ENCODE measurements around the gene PALM. TPM values are rescaled to one million over a fixed set of nuclear protein-coding genes. Genes with fewer than 3 reads are reported as not detected.
"Not testable (repeated sequence)": the region's sequence is repeated elsewhere in the genome, so short reads cannot be mapped to it uniquely, and the experiment has no call there.

The PALM gene
- total and polyA plus RNA-seq, 3 experiments from 2014 or later: not detected

- no peaks in the 10 kb centered on the region for H3K9me3 ChIP-seq (ENCODE audit: low read length)
- Mint-ChIP-seq H3K27me3 (peaks cover 0 to 1% of the 10 kb centered on the region in 2 donors), H3K36me3 (no peaks in the 10 kb centered on the region), H3K4me1 (no peaks in the 10 kb centered on the region), H3K9me3 (peaks cover 0 to 2% (median 2%) of the 10 kb centered on the region in 5 donors), H3K4me3 (no peak overlapping the region), H3K27ac (no peak overlapping the region)
- H3K27me3 ChIP-seq (ENCODE audit: insufficient read depth, low read length, poor library complexity, severe bottlenecking): no peaks in the 10 kb centered on the region
- H3K4me1 ChIP-seq (ENCODE audit: insufficient read depth, low read length): no peaks in the 10 kb centered on the region
- H3K27ac ChIP-seq (ENCODE audit: low read depth, low read length): no peak overlapping the region
- ChIA-PET CTCF (no interaction called here), POLR2A (no interaction called here)
- no peak overlapping the region for H3K4me3 ChIP-seq (ENCODE audit: low read length)
- no peak for DNase-seq
- no peaks in the 10 kb centered on the region for H3K36me3 ChIP-seq (ENCODE audit: insufficient read depth, low read length)
Measured at GRCh38 chr19:743168-743687, 34.5 kb downstream of the PALM start.

- H3K9me3 ChIP-seq (ENCODE audit: low read length); H3K36me3 Mint-ChIP-seq; DNase-seq; H3K4me3 ChIP-seq (ENCODE audit: low read length); H3K36me3 ChIP-seq (ENCODE audit: insufficient read depth, low read length); H3K27ac Mint-ChIP-seq; H3K4me3 Mint-ChIP-seq; H3K27me3 ChIP-seq (ENCODE audit: insufficient read depth, low read length, poor library complexity, severe bottlenecking); POLR2A ChIA-PET; CTCF ChIA-PET; H3K27me3 Mint-ChIP-seq; H3K4me1 ChIP-seq (ENCODE audit: insufficient read depth, low read length); H3K9me3 Mint-ChIP-seq; H3K4me1 Mint-ChIP-seq; H3K27ac ChIP-seq (ENCODE audit: low read depth, low read length): not testable (repeated sequence)
Measured at GRCh38 chr19:745138-745537, 36.4 kb downstream of the PALM start.

- H3K9me3 Mint-ChIP-seq: peaks cover 0 to 2% (median 2%) of the 10 kb centered on the region in 5 donors
- H3K4me1 Mint-ChIP-seq: no peaks in the 10 kb centered on the region
- no peak overlapping the region for H3K4me3 Mint-ChIP-seq
- CTCF ChIA-PET: no interaction called here
- POLR2A ChIA-PET: no interaction called here
- no peaks in the 10 kb centered on the region for H3K9me3 ChIP-seq (ENCODE audit: low read length)
- no peaks in the 10 kb centered on the region for H3K36me3 Mint-ChIP-seq
- no peak overlapping the region for H3K27ac Mint-ChIP-seq
- H3K36me3 ChIP-seq (ENCODE audit: insufficient read depth, low read length): no peaks in the 10 kb centered on the region
- no peaks in the 10 kb centered on the region for H3K27me3 Mint-ChIP-seq
- no peak overlapping the region for H3K4me3 ChIP-seq (ENCODE audit: low read length)
- no peak for DNase-seq
- no peaks in the 10 kb centered on the region for H3K4me1 ChIP-seq (ENCODE audit: insufficient read depth, low read length)
- H3K27me3 ChIP-seq (ENCODE audit: insufficient read depth, low read length, poor library complexity, severe bottlenecking): no peaks in the 10 kb centered on the region
- H3K27ac ChIP-seq (ENCODE audit: low read depth, low read length): no peak overlapping the region
Measured at GRCh38 chr19:746208-746819, 37.6 kb downstream of the PALM start.

- no peak overlapping the region for H3K4me3 ChIP-seq (ENCODE audit: low read length)
- DNase-seq: no peak
- POLR2A ChIA-PET: no interaction called here
- no peaks in the 10 kb centered on the region for H3K27me3 ChIP-seq (ENCODE audit: insufficient read depth, low read length, poor library complexity, severe bottlenecking)
- no peaks in the 10 kb centered on the region for H3K36me3 ChIP-seq (ENCODE audit: insufficient read depth, low read length)
- Mint-ChIP-seq H3K4me1 (no peaks in the 10 kb centered on the region), H3K9me3 (peaks cover 0 to 2% (median 2%) of the 10 kb centered on the region in 5 donors), H3K36me3 (no peaks in the 10 kb centered on the region), H3K27me3 (no peaks in the 10 kb centered on the region), H3K27ac (no peak overlapping the region), H3K4me3 (no peak overlapping the region)
- H3K4me1 ChIP-seq (ENCODE audit: insufficient read depth, low read length): no peaks in the 10 kb centered on the region
- no peaks in the 10 kb centered on the region for H3K9me3 ChIP-seq (ENCODE audit: low read length)
- CTCF ChIA-PET: no interaction called here
- H3K27ac ChIP-seq (ENCODE audit: low read depth, low read length): no peak overlapping the region
Measured at GRCh38 chr19:746956-747355, 38.2 kb downstream of the PALM start.

GRCh38 chr19:747432-748273, 38.9 kb downstream of the PALM start:
- Histone ChIP-seq H3K27ac (ENCODE audit: low read depth, low read length) (no peak overlapping the region), H3K27me3 (ENCODE audit: insufficient read depth, low read length, poor library complexity, severe bottlenecking) (no peaks in the 10 kb centered on the region), H3K4me1 (ENCODE audit: insufficient read depth, low read length) (no peaks in the 10 kb centered on the region), H3K4me3 (ENCODE audit: low read length) (no peak overlapping the region), H3K9me3 (ENCODE audit: low read length) (no peaks in the 10 kb centered on the region), H3K36me3 (ENCODE audit: insufficient read depth, low read length) (no peaks in the 10 kb centered on the region)
- DNase-seq: no peak
- Mint-ChIP-seq H3K27ac (no peak overlapping the region), H3K9me3 (peaks cover 0 to 2% (median 0%) of the 10 kb centered on the region in 5 donors), H3K36me3 (no peaks in the 10 kb centered on the region), H3K4me1 (no peaks in the 10 kb centered on the region), H3K4me3 (no peak overlapping the region), H3K27me3 (no peaks in the 10 kb centered on the region)
- ChIA-PET POLR2A (no interaction called here), CTCF (no interaction called here)

DNA sequence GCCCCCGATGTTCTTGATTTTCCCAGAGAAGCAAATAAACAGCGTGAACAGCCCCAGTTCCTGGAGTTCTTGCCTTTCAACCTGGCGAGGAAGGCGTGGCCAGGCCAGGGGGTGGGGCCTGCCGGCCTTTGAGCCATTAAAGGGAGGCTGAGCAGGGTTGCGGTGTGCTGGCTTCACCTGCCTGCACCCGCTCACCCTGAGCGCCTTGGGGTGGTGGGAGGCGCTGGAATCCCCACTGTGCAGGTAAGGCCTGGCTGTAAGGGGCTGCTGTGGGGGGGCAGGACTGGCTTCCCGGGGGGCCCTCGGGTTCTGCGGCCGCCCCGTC, 39.5 kb downstream of the PALM start:
- H3K36me3 ChIP-seq (ENCODE audit: insufficient read depth, low read length): no peaks in the 10 kb centered on the region
- H3K9me3 ChIP-seq (ENCODE audit: low read length): no peaks in the 10 kb centered on the region
- Mint-ChIP-seq H3K4me3 (no peak overlapping the region), H3K36me3 (no peaks in the 10 kb centered on the region), H3K9me3 (peaks cover 0 to 2% (median 0%) of the 10 kb centered on the region in 5 donors), H3K27me3 (no peaks in the 10 kb centered on the region), H3K4me1 (no peaks in the 10 kb centered on the region), H3K27ac (no peak overlapping the region)
- no peak overlapping the region for H3K27ac ChIP-seq (ENCODE audit: low read depth, low read length)
- ChIA-PET POLR2A (no interaction called here), CTCF (no interaction called here)
- no peak for DNase-seq
- H3K4me1 ChIP-seq (ENCODE audit: insufficient read depth, low read length): no peaks in the 10 kb centered on the region
- no peak overlapping the region for H3K4me3 ChIP-seq (ENCODE audit: low read length)
- no peaks in the 10 kb centered on the region for H3K27me3 ChIP-seq (ENCODE audit: insufficient read depth, low read length, poor library complexity, severe bottlenecking)

DNA sequence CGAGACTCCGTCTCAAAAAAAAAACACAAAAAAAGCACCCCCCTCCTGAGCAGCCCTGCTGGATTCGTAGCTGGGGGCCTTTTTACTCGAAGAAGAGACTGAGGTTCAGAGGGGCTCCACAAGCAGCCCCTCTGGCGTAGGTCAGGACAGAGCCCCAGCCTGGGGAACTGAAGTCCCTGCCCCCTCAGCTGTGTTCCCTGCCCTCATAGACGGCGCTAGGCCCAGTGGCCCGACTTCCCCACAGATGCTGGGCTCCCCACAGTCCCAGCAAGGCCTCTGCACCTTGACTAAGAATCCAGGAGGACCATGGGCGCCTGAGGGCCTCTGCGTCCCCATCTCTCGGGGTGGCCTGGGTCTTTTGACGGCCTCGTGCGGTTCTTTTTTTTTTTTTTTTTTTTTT, 41.1 kb downstream of the PALM start:
- no peaks in the 10 kb centered on the region for H3K9me3 Mint-ChIP-seq
- H3K9me3 ChIP-seq (ENCODE audit: low read length): no peaks in the 10 kb centered on the region
- no peak overlapping the region for H3K27ac Mint-ChIP-seq
- no peak overlapping the region for H3K4me3 ChIP-seq (ENCODE audit: low read length)
- H3K36me3 ChIP-seq (ENCODE audit: insufficient read depth, low read length): no peaks in the 10 kb centered on the region
- no peaks in the 10 kb centered on the region for H3K36me3 Mint-ChIP-seq
- no peak overlapping the region for H3K4me3 Mint-ChIP-seq
- DNase-seq: no peak
- no peaks in the 10 kb centered on the region for H3K27me3 ChIP-seq (ENCODE audit: insufficient read depth, low read length, poor library complexity, severe bottlenecking)
- ChIA-PET POLR2A (no interaction called here), CTCF (no interaction called here)
- peaks cover 0 to 2% of the 10 kb centered on the region in 2 donors for H3K27me3 Mint-ChIP-seq
- H3K27ac ChIP-seq (ENCODE audit: low read depth, low read length): no peak overlapping the region
- no peaks in the 10 kb centered on the region for H3K4me1 ChIP-seq (ENCODE audit: insufficient read depth, low read length)
- H3K4me1 Mint-ChIP-seq: no peaks in the 10 kb centered on the region

- CTCF ChIA-PET: no interaction called here
- no peak within 1 kb of the TSS for H3K4me3 Mint-ChIP-seq
- Histone ChIP-seq H3K27ac (ENCODE audit: low read depth, low read length) (no peak within 1 kb of the TSS), H3K9me3 (ENCODE audit: low read length) (no peaks in the 10 kb centered on the region), H3K4me3 (ENCODE audit: low read length) (no peak within 1 kb of the TSS), H3K27me3 (ENCODE audit: insufficient read depth, low read length, poor library complexity, severe bottlenecking) (no peaks in the 10 kb centered on the region), H3K36me3 (ENCODE audit: insufficient read depth, low read length) (no peaks in the 10 kb centered on the region), H3K4me1 (ENCODE audit: insufficient read depth, low read length) (no peaks in the 10 kb centered on the region)
- DNase-seq: no peak
- no peaks in the 10 kb centered on the region for H3K9me3 Mint-ChIP-seq
- H3K4me1 Mint-ChIP-seq: no peaks in the 10 kb centered on the region
- no peaks in the 10 kb centered on the region for H3K36me3 Mint-ChIP-seq
- no peak within 1 kb of the TSS for H3K27ac Mint-ChIP-seq
- POLR2A ChIA-PET: no interaction called here
- H3K27me3 Mint-ChIP-seq: peaks cover 0 to 2% of the 10 kb centered on the region in 2 donors
Measured at GRCh38 chr19:750640-751423, 42.1 kb downstream of the PALM start, which contains the start of gene MISP. TSS of gene MISP (plus strand) at chr19:751112. CDS start at chr19:756947, 5,835 bp downstream.
